GM20431 (cell line): Measurements from ENCODE around the gene NPPA.

Source experiments
- in situ Hi-C: fragments of 300-500 bp; cut with MseI, MboI; formaldehyde crosslinking; loops from one replicate; pipeline ENCODE4 v1.15.0; 2020; ENCODE audit warnings: low sequenced_read_pairs; ENCODE audit not compliant: unreplicated experiment

NPPA gene

GRCh38 chr1:11875094-11875493 is 27.5 kb upstream of the NPPA start:
- in situ Hi-C loops, result no loop called here

GRCh38 chr1:11874624-11875023 is 27.0 kb upstream of the NPPA start:
- in situ Hi-C loops, result no loop called here

GRCh38 chr1:11874258-11874562 is 26.6 kb upstream of the NPPA start:
- in situ Hi-C loops, result no loop called here

GRCh38 chr1:11873395-11874257 is 26.0 kb upstream of the NPPA start:
- in situ Hi-C loops, result no loop called here

GRCh38 chr1:11872545-11872944 is 25.0 kb upstream of the NPPA start:
- in situ Hi-C loops, result no loop called here

- in situ Hi-C loops, result no loop called here
These were observed 22.1 kb upstream of the NPPA start for GRCh38 chr1:11869650-11870207.

- in situ Hi-C loops, result no loop called here
These were observed 21.5 kb upstream of the NPPA start for GRCh38 chr1:11869104-11869503.

GRCh38 chr1:11868331-11868980 is 20.9 kb upstream of the NPPA start:
- in situ Hi-C loops, result no loop called here

- in situ Hi-C loops, result no loop called here
These were observed 15.3 kb upstream of the NPPA start for GRCh38 chr1:11862890-11863289.

GRCh38 chr1:11860587-11860986 is 13.0 kb upstream of the NPPA start:
- in situ Hi-C loops, result no loop called here

GRCh38 chr1:11860083-11860482 is 12.5 kb upstream of the NPPA start:
- in situ Hi-C loops, result no loop called here

- in situ Hi-C loops, result no loop called here
These were observed 11.6 kb upstream of the NPPA start for GRCh38 chr1:11858968-11859871.

- in situ Hi-C loops, result no loop called here
These were observed 11.0 kb upstream of the NPPA start, which contains the start of gene NPPB for GRCh38 chr1:11858613-11858967. TSS of gene NPPB (minus strand) at chr1:11858945. CDS start at chr1:11858833, 112 bp downstream.

GRCh38 chr1:11858158-11858557 is 10.6 kb upstream of the NPPA start:
- in situ Hi-C loops, result no loop called here

- in situ Hi-C loops, result no loop called here
These were observed 9.7 kb upstream of the NPPA start for GRCh38 chr1:11857164-11857851.

GRCh38 chr1:11856698-11857097 is 9.1 kb upstream of the NPPA start:
- in situ Hi-C loops, result no loop called here

- in situ Hi-C loops, result no loop called here
These were observed 7.8 kb upstream of the NPPA start for GRCh38 chr1:11855430-11855829.

GRCh38 chr1:11854519-11854918 is 6.9 kb upstream of the NPPA start:
- in situ Hi-C loops, result no loop called here

GRCh38 chr1:11851180-11851579 is 3.6 kb upstream of the NPPA start:
- in situ Hi-C loops, result no loop called here

GRCh38 chr1:11850156-11850555 is 2.6 kb upstream of the NPPA start:
- in situ Hi-C loops, result no loop called here
